Hindlimb muscle (tissue), 1 donor: ENCODE data around the gene ZNF169. TPM values are rescaled to one million over a fixed set of nuclear protein-coding genes. Genes with fewer than 3 reads are reported as not detected.
"Not testable (repeated sequence)": the region's sequence is repeated elsewhere in the genome, so short reads cannot be mapped to it uniquely, and the experiment has no call there.

ENCODE experiments used
- DNase-seq: peaks from one replicate; pipeline ENCODE4 v3.0.0-alpha.2; 2013
- polyA plus RNA-seq: library from polyadenylated mRNA; unstranded; fragments of 120-200 nt; gene quantifications from one replicate; pipeline ENCODE4 v1.2.1, GENCODE V29; 2013; ENCODE audit not compliant: insufficient read length

Gene ZNF169
- polyA plus RNA-seq, result 4.3 TPM

DNA sequence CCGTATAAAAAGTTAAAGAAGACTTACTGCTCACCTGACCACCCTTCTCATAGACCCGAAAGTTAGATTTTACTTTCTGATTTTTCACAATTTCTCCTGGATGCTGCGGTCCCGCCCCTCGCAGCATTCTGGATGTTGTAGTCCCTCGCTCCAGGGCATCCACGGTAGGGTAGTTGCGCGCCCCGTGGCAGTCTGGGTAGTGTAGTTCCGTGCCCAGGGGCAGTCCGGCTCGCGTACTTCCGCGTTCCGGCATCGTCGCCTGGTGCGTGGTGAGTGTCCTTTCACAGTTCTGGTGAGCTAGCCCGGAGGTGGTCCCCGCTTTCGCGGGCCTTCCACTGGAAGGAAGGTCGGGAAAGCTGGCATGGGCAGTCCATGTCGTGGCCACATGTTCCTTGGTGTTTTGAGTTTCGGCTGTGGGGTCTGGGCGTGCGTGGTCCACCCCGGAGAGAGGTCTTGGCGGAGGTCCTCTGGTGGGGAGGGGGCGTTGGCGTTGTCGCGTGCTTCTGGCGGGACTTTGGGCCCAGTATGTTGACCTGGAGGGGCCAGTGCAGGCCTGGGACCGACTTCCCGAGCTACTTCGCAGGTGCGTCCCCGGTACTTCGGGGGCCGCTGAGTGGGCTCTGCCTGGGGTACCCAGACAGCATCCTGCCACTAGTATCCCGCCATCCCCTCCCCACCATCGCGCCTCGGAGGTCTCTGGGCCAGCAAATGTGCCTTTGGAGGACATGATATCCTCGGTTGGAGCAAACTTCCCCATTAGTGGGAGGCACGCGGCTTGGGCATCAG, at the start of gene ZNF169:
Gene ZNF169 (plus strand): TSS at position 222 of the 786 bp plus-strand sequence. CDS start 19,515 bp downstream, outside the sequence.
- peak; percentile 85 for DNase-seq

DNA sequence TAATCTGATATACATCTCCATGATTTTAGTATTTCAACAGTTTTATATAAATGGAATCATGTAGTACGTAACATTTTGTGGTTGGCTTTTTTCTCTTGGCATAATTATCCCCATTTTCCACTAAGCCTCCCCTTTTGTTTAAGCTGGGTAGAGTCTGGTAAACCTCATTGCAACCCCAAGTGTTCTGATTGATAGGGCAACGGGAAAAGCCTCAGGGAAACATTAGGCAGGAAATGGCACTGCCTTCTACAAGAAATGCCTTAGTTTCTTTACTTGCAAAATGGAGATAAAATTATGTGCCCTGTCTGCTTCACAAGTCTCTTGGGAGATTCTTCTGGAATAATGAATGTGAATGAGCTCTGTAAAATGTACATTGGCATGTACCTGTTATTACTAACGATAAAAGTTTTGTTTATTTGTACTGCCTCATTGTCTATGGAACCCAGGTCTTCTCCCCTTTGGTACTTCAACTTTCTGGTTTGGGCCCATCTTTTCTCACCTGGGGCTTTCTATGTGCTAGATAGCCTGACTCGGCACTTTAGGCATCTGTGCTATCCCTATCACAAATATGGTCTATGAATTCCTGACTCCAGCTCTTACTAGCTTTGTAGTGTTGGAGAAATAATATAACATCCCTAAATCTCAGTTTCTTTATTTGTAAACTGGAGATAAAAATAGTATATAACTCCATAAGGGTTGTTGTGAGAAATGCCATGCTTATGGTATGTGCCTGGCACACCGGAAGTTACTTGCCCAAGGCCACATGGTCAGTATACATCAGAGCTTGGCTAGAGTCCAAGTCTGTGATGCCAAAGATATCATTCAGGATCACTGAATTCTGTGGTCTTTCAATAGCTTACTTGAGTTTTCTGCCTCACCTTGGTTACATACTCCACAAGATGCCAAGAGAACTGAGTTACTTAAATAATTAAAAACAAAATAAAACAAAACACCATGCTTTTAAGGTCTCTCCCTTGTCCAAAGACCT, 48.2 kb upstream of the ZNF169 start:
- DNase-seq, result no peak

DNA sequence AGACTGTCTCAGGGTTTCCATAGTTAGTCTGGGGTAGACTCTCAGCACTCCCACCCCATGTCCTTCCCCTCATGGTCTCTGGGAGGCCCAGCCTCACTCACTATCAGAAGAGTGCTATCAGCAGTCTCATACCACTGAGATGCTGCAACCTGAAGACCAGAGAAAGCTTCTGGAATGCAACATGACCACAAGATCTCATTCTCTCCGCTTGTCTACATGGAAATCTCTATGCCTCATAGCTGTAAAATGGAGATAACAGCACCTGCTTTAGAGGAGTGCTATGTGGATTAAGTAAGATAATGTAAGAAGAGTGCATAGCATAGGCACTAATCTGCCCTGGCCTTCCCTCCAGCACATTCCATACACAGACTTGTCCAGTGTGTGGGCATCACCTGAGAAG, 47.0 kb upstream of the ZNF169 start:
- DNase-seq, result no peak

GRCh38 chr9:94212531-94212930, 46.6 kb upstream of the ZNF169 start:
- DNase-seq, result no peak

GRCh38 chr9:94213511-94214124, 45.5 kb upstream of the ZNF169 start:
- DNase-seq, result peak; percentile 73

DNA sequence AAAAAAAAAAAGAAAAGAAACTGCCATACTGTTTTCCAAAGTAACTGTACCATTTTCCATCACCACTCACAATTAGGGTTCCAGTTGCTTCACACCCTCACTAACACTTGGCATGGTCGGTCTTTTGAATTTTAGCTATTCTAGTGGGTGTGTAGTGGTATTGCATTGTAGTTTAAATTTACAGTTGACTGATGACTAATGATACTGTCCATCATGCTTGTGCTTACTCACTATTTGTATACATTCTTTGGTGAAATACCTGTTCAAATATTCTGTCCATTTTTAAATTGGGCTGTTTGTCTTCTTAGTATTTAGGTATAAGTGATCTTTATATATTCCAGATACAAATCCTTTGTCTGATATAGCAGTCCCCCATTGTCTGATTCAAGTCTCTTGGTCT, 36.2 kb upstream of the ZNF169 start:
- no peak for DNase-seq

- not testable (repeated sequence) for DNase-seq
These were observed 33.7 kb upstream of the ZNF169 start for GRCh38 chr9:94225413-94225812.

DNA sequence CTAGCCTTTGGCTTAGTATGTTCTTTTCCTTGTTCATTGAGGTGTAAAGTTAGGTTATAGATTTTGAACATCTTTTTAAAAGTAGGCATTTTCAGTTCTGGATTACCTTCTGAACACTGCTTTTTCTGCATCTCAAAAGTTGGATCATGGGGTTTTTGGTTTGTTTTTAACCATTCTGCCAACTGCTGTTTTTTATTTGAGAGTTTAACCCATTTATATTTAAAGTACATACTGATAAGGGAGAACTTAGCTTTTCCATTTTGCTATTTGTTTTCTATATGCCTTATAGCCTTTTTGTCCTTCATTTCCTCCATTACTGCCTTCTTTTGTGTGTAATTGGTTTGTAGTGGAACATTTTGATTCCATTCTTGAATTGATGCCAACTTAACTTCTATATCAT, 30.5 kb upstream of the ZNF169 start:
- DNase-seq, result no peak

DNA sequence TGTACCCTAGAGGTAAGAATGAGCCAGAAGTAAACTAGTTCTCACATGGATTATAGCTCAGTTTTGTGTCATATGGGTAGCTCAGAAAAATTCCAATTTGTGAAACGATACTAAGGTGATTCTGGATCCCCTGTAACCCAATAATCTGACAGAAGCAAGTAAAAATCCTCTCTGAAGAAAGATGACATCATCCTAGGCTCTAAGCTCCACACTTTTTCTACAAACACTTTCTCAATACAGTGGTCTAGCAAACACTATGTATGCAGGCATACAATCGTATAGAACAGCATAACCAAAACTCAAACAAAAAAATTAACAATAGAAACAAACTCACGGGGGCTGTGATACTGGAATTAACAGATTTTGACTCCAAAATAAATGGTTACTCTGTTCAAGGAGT, 26.7 kb upstream of the ZNF169 start:
- no peak for DNase-seq

- not testable (repeated sequence) for DNase-seq
These were observed 18.0 kb upstream of the ZNF169 start for GRCh38 chr9:94241098-94241497.

- no peak for DNase-seq
These were observed 13.4 kb upstream of the ZNF169 start for GRCh38 chr9:94245651-94246050.

GRCh38 chr9:94250456-94250855, 8.6 kb upstream of the ZNF169 start:
- no peak for DNase-seq

DNA sequence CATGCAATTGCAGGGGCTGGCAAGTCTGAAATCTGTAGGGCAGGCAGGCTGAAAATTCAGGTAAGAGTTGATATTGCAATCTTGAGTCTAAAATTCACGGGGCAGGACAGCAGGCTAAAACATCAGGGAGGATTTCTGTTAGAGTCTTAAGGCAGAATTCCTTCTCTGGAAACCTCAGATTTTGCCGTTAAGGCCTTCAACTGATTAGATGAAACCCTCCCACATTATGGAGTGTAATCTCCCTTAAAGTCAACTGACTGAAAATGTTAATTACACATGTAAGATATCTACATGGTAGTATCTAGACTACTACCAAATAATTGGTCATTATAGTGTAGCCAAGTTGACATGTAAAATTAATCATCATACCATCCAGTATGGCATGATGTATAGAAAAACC, 3.1 kb upstream of the ZNF169 start:
- no peak for DNase-seq

DNA sequence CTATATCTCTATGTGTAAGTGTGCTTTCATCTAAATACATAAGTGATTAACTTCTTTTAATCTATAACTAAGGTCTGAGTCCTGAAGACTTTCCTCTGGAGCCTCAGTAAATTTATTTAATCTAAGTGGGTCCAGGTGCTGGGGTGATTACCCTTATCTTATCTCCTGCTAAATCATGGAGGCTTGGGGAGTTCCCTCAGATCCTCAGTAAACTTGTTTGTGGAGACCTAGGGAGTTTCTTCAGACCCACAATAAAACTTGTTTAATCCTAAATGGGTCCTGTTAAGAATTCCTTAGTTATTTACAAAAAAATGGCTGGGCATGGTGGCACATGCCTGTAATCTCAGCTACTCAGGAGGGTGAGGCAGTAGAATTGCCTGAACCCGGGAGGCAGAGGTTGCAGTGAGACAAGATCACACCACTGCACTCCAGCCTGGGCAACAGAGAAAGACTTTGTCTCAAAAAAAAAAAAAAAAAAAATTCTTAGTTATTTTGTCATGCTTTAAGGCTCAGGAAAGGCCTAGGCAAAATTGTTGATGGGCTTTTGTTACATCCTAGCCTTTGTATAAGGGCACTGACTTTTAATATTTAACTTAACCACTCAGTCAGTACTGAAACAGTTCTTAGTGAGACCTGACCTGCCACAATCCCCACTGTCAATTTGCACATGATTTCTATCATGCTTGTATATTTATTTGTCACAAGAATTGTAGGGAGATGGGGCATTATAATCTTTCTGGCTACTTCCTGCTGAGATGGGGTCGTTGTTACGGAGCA, 6.7 kb downstream of the ZNF169 start:
- DNase-seq, result not testable (repeated sequence)

DNA sequence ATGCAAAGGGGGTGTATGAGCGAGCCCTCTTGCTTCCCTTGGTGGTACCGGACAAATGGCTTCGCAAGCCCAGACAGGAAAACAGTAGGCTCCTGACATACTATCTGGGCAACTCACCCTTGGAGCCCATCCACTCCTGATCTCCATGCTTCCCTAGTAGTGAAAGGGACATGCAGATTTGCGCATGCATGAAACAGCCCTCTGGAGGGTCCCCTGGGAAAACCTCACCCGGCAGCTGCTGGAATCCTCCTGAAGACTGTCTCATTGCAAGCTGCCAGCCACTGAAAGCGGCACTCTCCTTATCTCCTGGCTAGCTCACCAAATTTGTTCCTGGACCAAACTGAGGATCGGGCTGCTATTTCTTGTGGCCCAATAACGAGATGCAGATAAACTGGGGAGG, 10.2 kb downstream of the ZNF169 start:
- no peak for DNase-seq

- DNase-seq, result no peak
These were observed 10.9 kb downstream of the ZNF169 start for GRCh38 chr9:94270009-94270408.

DNA sequence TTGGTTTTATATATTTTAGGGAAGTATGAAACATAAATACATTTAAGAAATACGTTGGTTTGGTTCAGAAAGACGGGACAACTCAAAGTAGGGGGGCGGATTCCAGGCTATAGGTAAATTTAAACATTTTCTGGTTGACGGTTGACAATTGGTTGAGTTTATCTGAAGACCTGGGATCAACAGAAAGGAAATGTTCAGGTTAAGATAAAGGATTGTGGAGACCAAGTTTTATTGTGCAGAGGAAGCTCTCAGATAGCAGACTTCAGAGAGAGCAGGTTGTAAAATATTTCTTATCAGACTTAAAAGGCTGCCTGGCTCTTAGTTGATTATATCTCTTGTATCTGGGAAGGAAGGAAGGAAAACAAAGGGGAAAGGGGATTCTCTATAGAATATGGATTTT, 17.9 kb downstream of the ZNF169 start:
- not testable (repeated sequence) for DNase-seq

DNA sequence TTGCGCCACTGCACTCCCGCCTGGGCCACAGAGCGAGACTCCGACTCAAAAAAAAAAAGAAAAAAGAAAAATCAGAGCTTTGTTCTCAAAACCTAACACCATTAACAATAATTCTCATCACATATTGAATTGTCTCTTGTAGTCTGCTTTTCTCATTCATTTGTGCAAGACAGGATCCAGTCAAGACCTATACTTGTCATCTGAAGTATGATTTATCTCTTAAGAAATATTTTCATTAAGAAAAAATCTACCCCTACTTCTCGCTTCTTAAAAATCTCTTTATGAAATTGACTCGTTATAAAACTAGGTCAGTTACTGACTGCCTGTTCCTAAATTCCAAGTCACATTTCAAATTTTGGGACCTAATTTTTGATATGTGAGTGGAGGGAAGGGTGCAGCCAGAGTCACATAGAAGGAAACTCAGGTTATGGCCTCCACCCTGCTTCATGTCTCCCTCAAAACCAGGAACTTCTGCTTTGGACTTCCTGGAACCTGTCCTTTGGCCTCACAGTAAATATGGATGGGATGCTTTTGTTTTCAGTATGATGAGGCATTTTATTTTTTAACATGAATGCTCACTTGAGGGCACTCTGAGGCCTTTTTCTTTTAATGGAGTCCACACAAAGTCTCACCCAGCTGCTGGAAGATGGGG, 18.9 kb downstream of the ZNF169 start:
- no peak for DNase-seq

DNA sequence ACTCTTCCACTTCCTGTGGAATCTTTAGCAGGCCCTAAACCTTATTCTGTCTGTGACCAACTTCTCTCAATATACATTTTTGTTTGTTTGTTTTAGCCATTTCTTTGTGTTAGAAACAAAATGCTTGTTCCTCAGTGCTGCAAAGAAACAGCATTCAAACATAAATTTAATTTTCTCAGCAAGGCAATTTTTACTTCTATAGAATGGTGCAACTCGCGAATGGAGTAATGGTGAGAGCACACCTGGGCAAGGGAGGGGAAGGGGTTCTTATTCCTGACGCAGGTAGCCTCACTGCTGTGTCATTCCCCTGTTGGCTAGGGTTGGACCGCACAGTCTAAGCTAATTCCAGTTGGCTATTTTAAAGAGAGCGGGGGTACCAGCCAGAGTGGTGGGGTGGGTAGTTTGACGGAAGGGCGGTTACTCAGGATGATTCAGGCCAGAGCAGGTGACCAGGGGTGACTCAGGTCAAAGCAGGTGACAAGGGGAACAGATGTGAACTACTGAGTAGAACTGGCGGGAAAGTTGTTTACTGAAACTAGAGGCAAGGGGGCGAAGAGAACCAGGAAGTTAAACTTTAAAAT, 21.4 kb downstream of the ZNF169 start:
- no peak for DNase-seq

DNA sequence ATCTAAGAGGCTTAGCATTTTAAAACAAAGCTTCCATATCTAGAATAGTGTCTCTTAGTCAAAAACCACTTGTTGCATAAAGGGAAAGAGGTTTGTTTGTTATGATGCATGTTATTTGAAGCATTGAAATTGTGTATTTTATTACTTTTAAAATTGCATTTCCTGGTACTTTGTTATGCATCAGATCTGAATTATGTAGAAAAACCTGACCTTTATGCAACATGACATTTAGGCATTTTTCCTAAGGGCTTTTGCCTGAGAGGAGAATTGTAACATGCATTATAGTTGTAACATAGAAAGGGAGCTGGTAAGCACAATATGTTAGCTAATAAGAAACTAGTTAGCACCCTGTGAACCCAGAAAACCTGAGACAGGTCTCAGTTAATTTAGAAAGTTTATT, 22.0 kb downstream of the ZNF169 start:
- no peak for DNase-seq

DNA sequence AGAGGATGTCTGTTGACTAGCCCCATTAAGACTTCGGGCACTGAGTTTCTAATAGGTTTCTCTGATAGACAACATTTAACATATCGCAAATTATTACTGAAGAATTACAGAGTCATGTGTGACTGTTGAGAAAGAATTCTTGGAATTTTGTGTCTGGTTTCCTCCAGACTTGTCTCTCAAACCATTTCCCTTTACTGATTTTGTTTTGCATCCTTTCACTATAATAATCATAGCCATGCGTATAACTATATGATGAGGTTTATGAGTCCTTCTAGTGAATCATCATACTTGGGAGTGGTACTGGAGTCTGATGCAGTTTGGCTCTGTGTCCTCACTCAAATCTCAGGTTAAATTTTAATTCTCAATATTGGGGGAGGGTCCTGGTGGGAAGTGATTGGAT, 27.0 kb downstream of the ZNF169 start:
- no peak for DNase-seq
